T-helper 17 cell (primary cell): ENCODE measurements around the gene LRRC15. TPM values are rescaled to one million over a fixed set of nuclear protein-coding genes. Genes with fewer than 3 reads are reported as not detected.

Source experiments
- ATAC-seq: fragments of 150-1000 bp; cut with Tn5 transposase; 2 replicates; pipeline ENCODE4 v1.10.0; 2021; ENCODE audit warnings: mild to moderate bottlenecking, moderate library complexity
- DNase-seq, 3 donors: peaks; one replicate each; pipeline versions ENCODE4 v3.0.0 to v3.0.0-alpha.2; 2020 to 2021
- H3K9me3 ChIP-seq: one replicate; pipeline ENCODE4 v1.7.0; 2013; ENCODE audit warnings: low read length, mild to moderate bottlenecking; ENCODE audit not compliant: control insufficient read depth, poor library complexity, severe bottlenecking
- H3K27ac Mint-ChIP-seq: one replicate; pipeline ENCODE4 v1.8.0; 2022; ENCODE audit warnings: mild to moderate bottlenecking, moderate library complexity, mixed read lengths
- H3K27me3 Mint-ChIP-seq: one replicate; pipeline ENCODE4 v1.8.0; 2022; ENCODE audit warnings: mixed read lengths
- H3K36me3 Mint-ChIP-seq: one replicate; pipeline ENCODE4 v1.8.0; 2022; ENCODE audit warnings: low read depth, mixed read lengths
- H3K4me1 Mint-ChIP-seq: one replicate; pipeline ENCODE4 v1.8.0; 2022; ENCODE audit warnings: mild to moderate bottlenecking, mixed read lengths
- H3K4me3 Mint-ChIP-seq: one replicate; pipeline ENCODE4 v1.8.0; 2022; ENCODE audit warnings: mild to moderate bottlenecking, moderate library complexity, mixed read lengths
- total RNA-seq, 4 donors: library from RNA in 2 of 4; stranded (reverse) in 2 of 4; gene quantifications; one replicate each; pipeline ENCODE4 v1.2.3 and lab custom pipeline; 2022 to 2026

Gene LRRC15
- total RNA-seq, 2 donors from 2014 or later = not detected

DNA sequence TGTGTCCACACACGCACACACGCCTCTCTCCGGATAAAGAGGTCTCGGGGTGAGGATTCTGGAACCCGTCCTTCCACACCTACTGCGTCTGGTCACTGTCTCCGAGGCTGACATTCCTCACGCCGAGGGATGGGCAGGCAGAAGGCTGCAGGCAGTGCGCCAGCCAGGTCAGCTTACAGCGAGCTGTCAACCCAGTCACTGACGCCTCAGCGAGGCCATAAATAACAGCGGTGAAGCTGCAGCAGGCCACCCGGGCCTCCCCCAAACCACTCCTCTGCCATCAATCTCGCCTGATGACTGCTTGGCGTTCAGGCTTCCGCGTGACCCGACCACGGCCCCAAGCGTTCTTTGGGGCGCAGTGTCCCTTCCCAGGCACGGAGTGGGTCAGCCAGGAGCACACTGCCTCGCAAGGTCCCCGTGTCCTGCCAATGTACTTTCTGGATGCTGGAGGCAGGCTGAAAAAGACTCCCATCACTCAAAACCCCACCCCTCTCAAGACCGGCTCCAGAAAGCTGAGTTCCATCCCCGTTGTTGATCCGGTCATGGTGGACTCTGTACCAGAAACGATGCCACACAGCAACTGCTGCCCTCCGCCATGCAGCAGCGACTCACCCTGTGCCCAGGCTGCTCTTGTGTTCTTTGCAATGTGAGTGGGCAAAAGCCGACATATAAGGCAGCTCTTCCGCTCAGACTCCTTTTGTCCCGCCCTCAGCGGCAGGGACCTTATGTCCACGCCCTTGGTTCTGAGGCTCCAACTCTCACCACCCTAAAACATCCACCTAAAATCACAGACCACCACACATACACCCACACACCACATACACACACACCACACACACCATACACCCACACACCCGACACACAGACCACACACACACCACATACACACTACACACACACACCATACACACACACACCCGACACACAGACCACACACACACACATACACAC, 45.5 kb downstream of the LRRC15 start:
- H3K36me3 Mint-ChIP-seq = no peaks in the 10 kb centered on the region
- no peaks in the 10 kb centered on the region for H3K9me3 ChIP-seq
- H3K27me3 Mint-ChIP-seq = peaks cover under 1% of the 10 kb centered on the region
- ATAC-seq = peak; percentile 84
- DNase-seq = peak in 1 of 3 donors; percentile 19
- no peak overlapping the region for H3K4me3 Mint-ChIP-seq
- H3K4me1 Mint-ChIP-seq = peaks cover 2% of the 10 kb centered on the region
- no peak overlapping the region for H3K27ac Mint-ChIP-seq

DNA sequence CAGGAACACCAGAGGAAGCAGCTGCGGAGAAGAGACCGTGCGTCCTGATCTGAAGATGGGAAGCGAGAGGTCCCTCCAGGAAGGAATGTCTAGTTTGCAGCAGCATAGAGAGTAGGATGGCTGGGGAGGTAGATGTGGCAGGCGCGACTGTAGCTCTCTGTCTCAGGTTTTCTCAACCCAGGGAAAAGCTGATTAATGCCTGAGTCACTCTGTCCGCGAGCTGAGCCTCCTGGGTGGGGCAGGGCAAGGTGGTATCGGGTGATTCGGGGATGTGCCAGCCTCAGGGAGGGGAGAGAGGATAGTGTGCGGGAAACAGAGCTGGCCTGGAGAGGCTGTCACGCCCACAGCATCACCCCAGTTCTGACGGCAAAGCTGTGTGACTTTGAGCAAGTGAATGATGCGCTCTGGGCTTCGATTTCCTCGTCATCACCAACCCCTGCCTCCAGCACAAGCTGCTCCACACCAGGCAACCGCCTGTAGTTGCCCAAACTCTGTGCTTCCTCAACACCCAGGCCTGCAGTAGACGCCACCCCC, 46.8 kb downstream of the LRRC15 start:
- H3K9me3 ChIP-seq = no peaks in the 10 kb centered on the region
- Mint-ChIP-seq H3K36me3 (no peaks in the 10 kb centered on the region), H3K27ac (no peak overlapping the region), H3K4me3 (peak overlapping the region; percentile 52), H3K4me1 (peaks cover 2% of the 10 kb centered on the region), H3K27me3 (peaks cover 7% of the 10 kb centered on the region)
- DNase-seq (no peak), ATAC-seq (no peak)

DNA sequence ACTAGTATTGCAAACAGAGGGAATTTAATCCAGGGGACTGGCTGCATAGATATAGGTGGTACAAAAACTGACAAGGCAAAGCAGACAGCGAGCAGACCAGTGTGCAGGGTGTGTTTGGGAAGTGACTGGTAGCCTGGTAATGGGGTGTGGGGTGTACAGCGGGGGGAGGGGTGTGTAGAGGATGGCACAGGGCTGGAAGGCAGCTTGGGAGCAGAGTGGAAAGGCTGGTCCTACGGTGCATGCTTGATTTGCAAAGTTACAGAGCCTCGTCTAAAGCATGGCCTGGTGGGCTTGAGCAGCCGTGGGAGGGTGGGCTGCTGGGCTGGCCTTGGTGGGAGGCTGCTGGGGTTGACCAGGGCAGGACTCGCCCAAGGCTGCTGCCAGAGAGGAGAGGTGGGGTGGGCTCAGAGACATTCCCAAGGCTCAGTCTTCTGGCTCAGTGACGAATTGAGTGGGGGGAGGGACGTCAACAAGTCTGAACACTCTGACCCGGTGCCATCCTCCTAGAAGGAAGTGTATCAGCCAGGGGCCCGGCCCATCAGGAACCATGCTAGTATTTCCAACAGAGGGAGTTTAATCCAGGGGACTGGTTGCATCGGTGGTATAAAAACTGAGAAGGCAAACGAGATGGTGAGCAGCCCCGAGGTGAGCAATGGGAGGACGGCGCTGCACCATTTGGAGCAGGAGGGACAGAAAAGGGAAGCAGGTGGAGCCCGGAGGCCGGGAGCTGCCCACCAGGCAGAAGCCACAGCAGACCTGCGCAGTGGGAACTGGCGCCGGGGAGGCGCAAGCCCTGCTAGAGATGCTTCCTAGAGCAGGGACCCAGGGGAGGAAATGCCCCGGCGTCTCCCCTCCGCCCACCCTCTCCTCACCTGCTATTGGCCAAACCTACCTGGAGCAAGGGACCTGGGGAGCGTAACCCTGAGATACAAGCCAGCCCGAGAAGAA, 47.6 kb downstream of the LRRC15 start:
- Mint-ChIP-seq H3K27ac (no peak overlapping the region), H3K4me1 (peaks cover 2% of the 10 kb centered on the region), H3K4me3 (peak overlapping the region; percentile 52), H3K27me3 (peaks cover 13% of the 10 kb centered on the region), H3K36me3 (no peaks in the 10 kb centered on the region)
- no peaks in the 10 kb centered on the region for H3K9me3 ChIP-seq
- DNase-seq (no peak), ATAC-seq (no peak)

DNA sequence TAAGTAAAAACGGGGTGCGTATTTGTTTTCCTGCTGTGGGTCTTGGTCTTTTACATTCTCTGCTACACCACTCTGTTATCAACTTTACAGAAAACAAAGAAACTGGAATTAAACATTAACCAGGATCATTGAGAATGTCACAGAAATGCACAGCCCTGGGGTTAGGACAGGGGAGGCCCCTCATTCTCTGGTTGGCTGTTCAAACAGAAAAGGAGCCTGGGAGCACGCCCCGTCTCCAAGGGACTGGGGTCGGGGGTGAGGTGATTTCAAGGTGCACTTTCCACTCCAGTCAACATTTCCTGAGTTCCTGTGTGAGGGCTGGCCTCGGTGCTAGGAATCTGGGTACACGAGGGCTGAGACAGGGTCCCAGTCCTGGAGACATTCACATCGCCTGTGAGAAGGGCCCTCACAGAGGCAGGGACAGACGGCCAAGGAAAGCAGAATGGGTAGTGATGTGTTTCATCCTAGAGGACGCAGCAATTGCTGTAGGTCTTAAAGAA, 48.7 kb downstream of the LRRC15 start:
- no peak for ATAC-seq
- no peaks in the 10 kb centered on the region for H3K9me3 ChIP-seq
- DNase-seq = no peak
- no peaks in the 10 kb centered on the region for H3K36me3 Mint-ChIP-seq
- H3K4me1 Mint-ChIP-seq = peaks cover 9% of the 10 kb centered on the region
- H3K27me3 Mint-ChIP-seq = peaks cover 21% of the 10 kb centered on the region
- peak overlapping the region; percentile 32 for H3K27ac Mint-ChIP-seq
- H3K4me3 Mint-ChIP-seq = peak overlapping the region; percentile 55

DNA sequence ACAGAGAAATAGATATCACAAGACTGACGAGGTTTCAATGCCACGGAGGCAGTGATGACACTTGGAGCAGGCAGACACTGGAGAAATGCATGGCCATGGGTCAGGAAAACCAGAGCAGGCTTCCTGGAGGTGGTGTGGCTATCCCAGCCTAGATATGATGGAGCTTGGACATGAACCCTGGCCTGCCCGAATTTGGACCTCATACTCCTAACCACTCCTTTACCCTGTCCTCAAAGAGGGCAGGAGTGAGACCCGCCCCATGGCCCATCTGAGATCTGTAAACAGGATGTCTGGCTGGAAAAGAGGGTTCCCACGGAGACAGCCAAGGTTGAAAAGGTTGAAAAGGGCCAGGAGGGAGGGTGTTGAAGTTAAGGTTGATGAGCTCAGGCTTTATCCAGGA, 49.4 kb downstream of the LRRC15 start:
- ATAC-seq (no peak), DNase-seq (no peak)
- H3K27me3 Mint-ChIP-seq = peaks cover 21% of the 10 kb centered on the region
- no peak overlapping the region for H3K27ac Mint-ChIP-seq
- H3K9me3 ChIP-seq = no peaks in the 10 kb centered on the region
- no peaks in the 10 kb centered on the region for H3K36me3 Mint-ChIP-seq
- H3K4me1 Mint-ChIP-seq = peaks cover 11% of the 10 kb centered on the region
- H3K4me3 Mint-ChIP-seq = no peak overlapping the region

DNA sequence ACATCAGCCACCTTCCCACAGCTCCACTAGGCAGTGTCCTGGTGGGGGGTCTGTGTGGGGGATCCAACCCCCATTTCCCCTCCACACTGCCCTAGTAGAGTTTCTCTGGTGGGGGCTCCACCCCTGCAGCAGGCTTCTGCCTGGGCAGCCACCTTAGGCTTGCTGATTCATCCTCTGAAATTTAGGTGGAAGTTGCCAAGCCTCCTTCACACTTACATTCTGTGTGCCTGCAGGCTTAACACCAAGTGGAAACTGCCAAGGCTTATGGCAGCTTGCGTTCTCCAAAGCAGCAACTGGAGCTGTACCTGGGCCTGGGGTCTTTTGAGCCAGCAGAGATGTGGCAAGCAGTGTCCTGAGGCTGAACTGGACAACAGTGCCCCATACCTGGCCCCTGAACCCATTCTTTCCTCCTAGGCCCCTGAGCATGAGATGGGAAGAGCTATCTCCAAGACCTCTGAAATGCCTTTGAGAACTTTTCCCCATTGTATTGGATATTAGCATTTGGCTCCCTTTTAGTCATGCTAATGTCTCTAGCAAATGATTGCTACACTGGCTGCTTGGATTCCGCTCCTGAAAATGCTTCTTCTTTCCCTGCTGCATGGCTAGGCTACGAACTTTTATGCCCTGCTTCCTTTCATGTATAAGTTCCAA, 50.9 kb downstream of the LRRC15 start:
- H3K27me3 Mint-ChIP-seq = peaks cover 21% of the 10 kb centered on the region

DNA sequence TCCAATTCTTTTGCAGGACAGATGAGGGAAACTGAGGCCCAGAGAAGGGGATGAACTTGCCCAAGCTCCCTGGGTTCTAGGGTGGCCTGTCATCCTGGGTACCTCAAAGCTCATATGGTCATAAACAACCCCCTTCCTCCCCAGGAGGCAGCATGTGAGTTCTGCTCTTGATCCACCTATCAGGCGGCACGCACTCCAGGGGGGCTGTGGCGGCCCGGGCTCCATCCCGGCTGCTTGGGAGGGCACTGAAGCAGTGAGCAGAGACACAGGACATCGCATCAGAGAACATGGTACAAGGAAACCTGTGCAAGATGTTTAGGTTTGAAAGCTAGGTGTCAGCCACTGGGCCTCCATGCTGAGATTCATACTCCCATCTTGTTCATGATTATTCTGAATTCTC, 52.6 kb downstream of the LRRC15 start:
- H3K9me3 ChIP-seq = no peaks in the 10 kb centered on the region
- Mint-ChIP-seq H3K27ac (peak overlapping the region; percentile 24), H3K4me1 (peaks cover 10% of the 10 kb centered on the region), H3K4me3 (no peak overlapping the region), H3K36me3 (no peaks in the 10 kb centered on the region), H3K27me3 (peaks cover 21% of the 10 kb centered on the region)
- ATAC-seq = no peak
- DNase-seq = no peak

More for the DNA sequence above, 50.9 kb downstream of the LRRC15 start:
- Mint-ChIP-seq H3K36me3 (no peaks in the 10 kb centered on the region), H3K27ac (no peak overlapping the region), H3K4me1 (peaks cover 12% of the 10 kb centered on the region), H3K4me3 (no peak overlapping the region)
- DNase-seq = no peak
- H3K9me3 ChIP-seq = no peaks in the 10 kb centered on the region
- ATAC-seq = no peak

DNA sequence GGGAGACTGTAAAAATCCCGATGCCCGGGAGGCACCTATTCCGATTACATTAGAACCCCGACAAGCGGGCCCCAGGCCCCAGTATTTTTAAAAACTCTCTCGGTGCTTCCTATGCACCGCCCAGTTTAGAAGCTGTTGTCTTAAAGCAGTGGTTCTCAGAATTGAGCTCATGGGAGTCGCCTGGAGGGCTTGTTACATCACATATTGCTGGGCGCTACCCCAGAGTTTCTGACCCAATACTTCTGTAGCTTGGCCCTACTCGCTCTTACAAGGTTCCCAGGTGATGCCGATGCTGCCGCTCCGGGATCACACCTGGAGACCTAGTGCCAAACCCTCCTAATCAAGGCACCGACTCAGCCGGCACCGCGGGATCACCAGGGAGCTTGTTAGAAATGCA, 53.6 kb downstream of the LRRC15 start:
- ATAC-seq = peak; percentile 53
- H3K36me3 Mint-ChIP-seq = no peaks in the 10 kb centered on the region
- no peaks in the 10 kb centered on the region for H3K9me3 ChIP-seq
- H3K4me1 Mint-ChIP-seq = peaks cover 10% of the 10 kb centered on the region
- DNase-seq = no peak
- H3K4me3 Mint-ChIP-seq = peak overlapping the region; percentile 31
- peak overlapping the region; percentile 24 for H3K27ac Mint-ChIP-seq
- H3K27me3 Mint-ChIP-seq = peaks cover 21% of the 10 kb centered on the region

DNA sequence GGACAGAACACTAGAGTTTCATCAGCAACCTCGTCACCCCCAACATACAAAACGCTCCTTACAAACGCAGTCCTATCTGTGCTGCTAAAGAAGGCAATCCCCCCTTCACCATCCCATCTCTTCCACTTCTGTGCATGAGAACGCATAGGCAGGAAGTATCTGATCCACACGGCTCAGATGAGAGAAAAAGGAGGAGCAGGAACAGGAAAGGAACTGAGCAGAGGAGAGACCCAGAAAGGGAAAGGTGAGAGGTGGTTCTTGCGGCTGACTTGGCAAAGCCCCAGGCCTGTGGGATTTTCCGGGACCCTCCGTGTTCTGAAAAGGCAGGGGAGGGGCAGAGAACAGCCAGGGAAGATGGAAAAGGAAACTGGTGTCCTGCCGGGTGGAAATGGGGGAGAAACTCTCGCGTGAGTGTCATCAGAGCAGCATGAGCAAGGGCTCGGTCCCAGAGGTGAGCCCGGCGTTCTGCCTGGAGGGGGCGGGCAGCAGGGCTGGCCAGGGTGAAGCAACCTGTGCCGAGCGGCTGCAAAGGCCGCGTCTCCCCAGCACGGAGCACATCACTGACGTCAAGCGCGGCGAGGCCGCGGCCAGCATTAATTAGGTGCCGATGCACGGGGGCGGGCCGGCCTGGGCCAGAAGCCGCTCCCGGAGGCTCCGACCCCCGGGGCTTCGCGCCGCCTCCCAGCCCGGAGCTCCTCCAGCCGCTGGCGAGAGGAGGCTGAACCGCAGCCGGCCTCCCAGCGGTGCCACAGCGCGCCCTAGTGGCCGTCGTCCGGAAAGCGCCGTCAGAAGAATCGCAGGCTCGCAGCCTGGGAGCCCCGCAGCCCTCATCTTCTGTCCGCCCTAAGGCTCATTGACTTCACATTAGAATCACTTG, 54.2 kb downstream of the LRRC15 start:
- H3K27ac Mint-ChIP-seq = no peak overlapping the region
- H3K9me3 ChIP-seq = no peaks in the 10 kb centered on the region
- H3K4me3 Mint-ChIP-seq = peak overlapping the region; percentile 92
- H3K36me3 Mint-ChIP-seq = no peaks in the 10 kb centered on the region
- H3K27me3 Mint-ChIP-seq = peaks cover 21% of the 10 kb centered on the region
- DNase-seq (peak; percentile 70 to 83 (median 78)), ATAC-seq (peak; percentile 93)
- H3K4me1 Mint-ChIP-seq = peaks cover 10% of the 10 kb centered on the region

DNA sequence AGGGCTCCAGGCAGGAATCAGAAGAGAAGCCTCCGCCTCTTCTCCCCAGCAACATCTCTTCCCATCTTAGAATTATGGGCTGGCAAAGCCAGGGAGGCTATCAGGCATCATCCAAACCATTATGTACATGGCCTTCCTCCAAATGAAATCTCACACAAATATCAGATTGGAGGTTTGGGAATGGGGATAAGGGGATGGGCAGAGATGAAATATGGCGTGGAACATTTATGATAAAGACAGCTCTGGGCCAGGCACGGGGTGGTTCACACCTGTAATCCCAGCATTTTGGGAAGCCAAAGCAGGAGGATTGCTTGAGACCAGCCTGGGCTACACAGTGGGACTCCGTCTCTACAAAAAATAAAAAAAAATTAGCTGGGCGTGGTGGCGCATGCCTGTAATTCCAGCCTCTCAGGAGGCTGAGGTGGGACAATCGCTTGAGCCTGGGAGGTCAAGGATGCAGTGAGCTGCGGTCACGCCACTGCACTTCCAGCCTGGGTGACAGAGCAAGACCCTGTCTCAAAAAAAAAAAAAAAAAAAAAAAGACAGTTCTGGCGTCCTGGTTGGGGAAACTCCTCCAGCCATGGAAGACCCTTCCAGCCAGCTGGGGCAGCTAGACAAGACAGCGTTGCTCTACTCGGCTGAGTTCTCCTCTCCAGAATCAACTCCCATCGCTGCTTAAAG, 55.0 kb downstream of the LRRC15 start:
- H3K9me3 ChIP-seq = no peaks in the 10 kb centered on the region
- ATAC-seq (no peak), DNase-seq (no peak)
- Mint-ChIP-seq H3K36me3 (no peaks in the 10 kb centered on the region), H3K27me3 (peaks cover 21% of the 10 kb centered on the region), H3K27ac (no peak overlapping the region), H3K4me3 (peak overlapping the region; percentile 92), H3K4me1 (peaks cover 13% of the 10 kb centered on the region)

DNA sequence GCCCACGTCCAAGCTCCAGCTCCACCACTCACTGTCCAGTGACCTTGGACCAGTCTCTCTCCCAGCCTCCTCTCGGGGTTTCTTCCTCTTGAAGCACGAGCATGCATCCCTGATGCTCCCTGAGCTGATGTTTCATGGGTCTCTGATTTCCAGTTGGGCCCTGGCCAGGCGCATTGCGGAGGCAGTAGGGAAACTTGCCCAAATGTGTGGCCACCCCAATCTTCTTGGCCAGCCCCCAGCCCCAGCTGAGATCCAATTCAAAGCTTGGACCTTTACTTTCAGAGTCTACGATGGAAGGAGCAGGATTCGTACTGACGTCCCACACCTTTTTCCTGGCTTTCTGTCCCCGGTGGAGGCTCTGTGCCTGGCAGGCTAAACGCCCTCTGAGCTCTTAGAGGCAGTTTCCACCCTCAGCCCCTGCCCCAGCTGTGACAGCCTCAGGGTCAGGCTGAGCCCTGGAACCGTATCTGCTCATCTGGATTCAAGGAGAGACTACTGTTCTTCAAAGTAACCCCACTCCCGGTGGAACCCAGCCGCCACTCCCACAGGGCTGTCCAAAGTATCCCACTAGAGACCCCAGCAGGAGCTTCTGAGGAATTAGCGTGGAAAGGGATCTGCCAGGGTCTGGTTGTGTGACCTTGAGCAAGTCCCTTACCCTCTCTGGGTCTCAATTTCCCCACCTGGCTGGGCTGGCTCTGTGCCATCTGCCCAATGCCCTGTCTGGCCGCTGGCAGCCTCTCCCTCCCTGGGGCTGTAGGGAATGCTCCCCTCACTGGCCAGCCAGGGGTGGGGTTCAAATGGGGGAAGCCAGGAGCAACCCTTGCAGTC, 55.8 kb downstream of the LRRC15 start:
- H3K27me3 Mint-ChIP-seq = peaks cover 21% of the 10 kb centered on the region
- H3K36me3 Mint-ChIP-seq = no peaks in the 10 kb centered on the region
- peak overlapping the region; percentile 33 for H3K4me3 Mint-ChIP-seq
- no peaks in the 10 kb centered on the region for H3K9me3 ChIP-seq
- DNase-seq = no peak
- H3K4me1 Mint-ChIP-seq = peaks cover 19% of the 10 kb centered on the region
- ATAC-seq = no peak
- no peak overlapping the region for H3K27ac Mint-ChIP-seq
